MM.1S (cell line): ENCODE measurements around the gene AFG3L2.

ENCODE experiments used
- EZH2 ChIP-seq: fragments of 300-600 bp; sonication (generic); optimal IDR thresholded peaks from 2 replicates; pipeline ENCODE3; 2017; ENCODE audit warnings: low read depth, mild to moderate bottlenecking, antibody characterized with exemption, low read length, mixed read lengths
- TF ChIP-seq, protein P1 (sequence below): fragments of 300-600 bp; sonication (generic); IDR thresholded peaks from 2 replicates; pipeline ENCODE4 v1.5.1; 2016; ENCODE audit warnings: antibody characterized with exemption, low read length, mixed read lengths

GRCh38 chr18:12304351-12305210 lies 72.4 kb downstream of the AFG3L2 start:
- TF ChIP-seq, protein P1, sequence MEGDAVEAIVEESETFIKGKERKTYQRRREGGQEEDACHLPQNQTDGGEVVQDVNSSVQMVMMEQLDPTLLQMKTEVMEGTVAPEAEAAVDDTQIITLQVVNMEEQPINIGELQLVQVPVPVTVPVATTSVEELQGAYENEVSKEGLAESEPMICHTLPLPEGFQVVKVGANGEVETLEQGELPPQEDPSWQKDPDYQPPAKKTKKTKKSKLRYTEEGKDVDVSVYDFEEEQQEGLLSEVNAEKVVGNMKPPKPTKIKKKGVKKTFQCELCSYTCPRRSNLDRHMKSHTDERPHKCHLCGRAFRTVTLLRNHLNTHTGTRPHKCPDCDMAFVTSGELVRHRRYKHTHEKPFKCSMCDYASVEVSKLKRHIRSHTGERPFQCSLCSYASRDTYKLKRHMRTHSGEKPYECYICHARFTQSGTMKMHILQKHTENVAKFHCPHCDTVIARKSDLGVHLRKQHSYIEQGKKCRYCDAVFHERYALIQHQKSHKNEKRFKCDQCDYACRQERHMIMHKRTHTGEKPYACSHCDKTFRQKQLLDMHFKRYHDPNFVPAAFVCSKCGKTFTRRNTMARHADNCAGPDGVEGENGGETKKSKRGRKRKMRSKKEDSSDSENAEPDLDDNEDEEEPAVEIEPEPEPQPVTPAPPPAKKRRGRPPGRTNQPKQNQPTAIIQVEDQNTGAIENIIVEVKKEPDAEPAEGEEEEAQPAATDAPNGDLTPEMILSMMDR: no peak
- TF ChIP-seq EZH2: no peak
